Measurements from ENCODE around the gene CHRNA1. TPM values are rescaled to one million over a fixed set of nuclear protein-coding genes. Genes with fewer than 3 reads are reported as not detected.
A peak's percentile ranks its signal among the peaks of the same experiment; 100 is the strongest.

The CHRNA1 gene
- total RNA-seq, 1 experiment from 2014 or later = not detected

DNA sequence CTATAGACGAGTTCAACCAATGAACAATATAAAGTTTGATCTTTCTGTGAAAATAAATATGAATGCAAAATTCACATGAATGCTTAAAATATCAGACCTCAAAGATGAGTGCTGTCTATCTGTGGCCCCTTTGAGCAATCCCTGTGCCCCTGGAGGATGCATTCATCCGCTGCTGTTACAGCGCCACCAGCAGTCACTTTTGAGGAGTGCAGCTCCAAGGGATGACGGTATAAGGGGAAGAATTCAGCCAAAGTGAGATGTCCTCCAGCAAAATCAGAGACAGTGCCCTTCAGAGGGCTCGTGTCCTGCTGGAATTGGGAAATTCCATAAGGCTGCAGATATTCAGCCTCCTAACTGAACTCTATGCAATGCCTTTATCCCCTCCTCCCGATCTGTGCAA lies 12.0 kb upstream of the CHRNA1 start:
- Histone ChIP-seq H3K56ac (ENCODE audit: insufficient read length, low read depth, low read length) (no peak overlapping the region), H2BK12ac (ENCODE audit: insufficient read length, low read depth, low read length) (no peak overlapping the region), H2BK15ac (ENCODE audit: low read depth, low read length) (no peak overlapping the region), H3K23me2 (ENCODE audit: insufficient read length, low read depth, low read length, poor library complexity, severe bottlenecking) (no peaks in the 10 kb centered on the region), H3T11ph (ENCODE audit: low read length) (no peak overlapping the region), H3K4me1 (ENCODE audit: insufficient read depth, low read length) (peaks cover 7% of the 10 kb centered on the region; the same call in 1 of the 2 replicates), H2BK20ac (ENCODE audit: low read depth, low read length, poor library complexity, severe bottlenecking) (no peak overlapping the region), H3K27me3 (ENCODE audit: insufficient read depth, low read length) (no peaks in the 10 kb centered on the region), H3K9me3 (ENCODE audit: control insufficient read depth, low read depth, low read length) (no peaks in the 10 kb centered on the region), H2AK5ac (ENCODE audit: insufficient read length, low read length) (no peak overlapping the region), H3K4me2 (ENCODE audit: insufficient read depth, insufficient read length, low read length) (no peak overlapping the region), H3K23ac (ENCODE audit: insufficient read length, low read depth, low read length) (no peak overlapping the region), H3K27ac (ENCODE audit: insufficient read length, low read depth, low read length) (no peak overlapping the region), H4K91ac (ENCODE audit: insufficient read length, low read depth, low read length) (no peak overlapping the region), H4K5ac (ENCODE audit: insufficient read length, low read depth, low read length) (no peak overlapping the region), H3K18ac (ENCODE audit: insufficient read length, low read depth, low read length) (no peak overlapping the region), H3K14ac (ENCODE audit: insufficient read depth, low read length) (no peak overlapping the region), H3K79me2 (ENCODE audit: insufficient read depth, low read length) (no peaks in the 10 kb centered on the region), H2BK120ac (ENCODE audit: low read depth, low read length, poor library complexity, severe bottlenecking) (no peak overlapping the region), H2AFZ (ENCODE audit: low read length) (no peak overlapping the region), H2BK5ac (ENCODE audit: insufficient read length, low read length) (no peak overlapping the region), H4K8ac (replicated peaks; ENCODE audit: insufficient read length, low read depth, low read length) (no peak overlapping the region), H4K20me1 (ENCODE audit: control insufficient read depth, insufficient read depth, insufficient read length) (no peaks in the 10 kb centered on the region), H3K9ac (ENCODE audit: extremely low read depth, insufficient read length, low read length) (no peak overlapping the region), H3K4ac (ENCODE audit: low read depth, low read length) (no peak overlapping the region), H3K79me1 (ENCODE audit: insufficient read depth, low read depth, low read length, poor library complexity, severe bottlenecking) (no peaks in the 10 kb centered on the region)
- Mint-ChIP-seq H3K27me3 (ENCODE audit: low read depth) (no peaks in the 10 kb centered on the region; the same call in none of the 2 replicates), H3K4me1 (peaks cover 74 to 86% of the 10 kb centered on the region in 2 experiments), H3K4me3 (no peak overlapping the region), H3K27ac (peak overlapping the region; percentile 28 to 40 (median 28); a peak in 4 of 7 replicates), H3K9me3 (no peaks in the 10 kb centered on the region), H3K36me3 (ENCODE audit: insufficient read depth in 1 of 3, low read depth in 3 of 3) (no peaks in the 10 kb centered on the region)
- WGBS (ENCODE audit: extremely low coverage, insufficient read length, low lambda C conversion rate) = no CpG with 5 or more reads among the region's 6 CpGs
- peak; percentile 63 for DNase-seq
- TF ChIP-seq, protein P1, sequence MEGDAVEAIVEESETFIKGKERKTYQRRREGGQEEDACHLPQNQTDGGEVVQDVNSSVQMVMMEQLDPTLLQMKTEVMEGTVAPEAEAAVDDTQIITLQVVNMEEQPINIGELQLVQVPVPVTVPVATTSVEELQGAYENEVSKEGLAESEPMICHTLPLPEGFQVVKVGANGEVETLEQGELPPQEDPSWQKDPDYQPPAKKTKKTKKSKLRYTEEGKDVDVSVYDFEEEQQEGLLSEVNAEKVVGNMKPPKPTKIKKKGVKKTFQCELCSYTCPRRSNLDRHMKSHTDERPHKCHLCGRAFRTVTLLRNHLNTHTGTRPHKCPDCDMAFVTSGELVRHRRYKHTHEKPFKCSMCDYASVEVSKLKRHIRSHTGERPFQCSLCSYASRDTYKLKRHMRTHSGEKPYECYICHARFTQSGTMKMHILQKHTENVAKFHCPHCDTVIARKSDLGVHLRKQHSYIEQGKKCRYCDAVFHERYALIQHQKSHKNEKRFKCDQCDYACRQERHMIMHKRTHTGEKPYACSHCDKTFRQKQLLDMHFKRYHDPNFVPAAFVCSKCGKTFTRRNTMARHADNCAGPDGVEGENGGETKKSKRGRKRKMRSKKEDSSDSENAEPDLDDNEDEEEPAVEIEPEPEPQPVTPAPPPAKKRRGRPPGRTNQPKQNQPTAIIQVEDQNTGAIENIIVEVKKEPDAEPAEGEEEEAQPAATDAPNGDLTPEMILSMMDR (conservative IDR thresholded peaks at IDR 0.05) = peak; percentile 91

Measured in H9 (cell line).